ENCODE measurements around the gene CYP2A6.
"Not testable (repeated sequence)": the region's sequence is repeated elsewhere in the genome, so short reads cannot be mapped to it uniquely, and the experiment has no call there.

The CYP2A6 gene

DNA sequence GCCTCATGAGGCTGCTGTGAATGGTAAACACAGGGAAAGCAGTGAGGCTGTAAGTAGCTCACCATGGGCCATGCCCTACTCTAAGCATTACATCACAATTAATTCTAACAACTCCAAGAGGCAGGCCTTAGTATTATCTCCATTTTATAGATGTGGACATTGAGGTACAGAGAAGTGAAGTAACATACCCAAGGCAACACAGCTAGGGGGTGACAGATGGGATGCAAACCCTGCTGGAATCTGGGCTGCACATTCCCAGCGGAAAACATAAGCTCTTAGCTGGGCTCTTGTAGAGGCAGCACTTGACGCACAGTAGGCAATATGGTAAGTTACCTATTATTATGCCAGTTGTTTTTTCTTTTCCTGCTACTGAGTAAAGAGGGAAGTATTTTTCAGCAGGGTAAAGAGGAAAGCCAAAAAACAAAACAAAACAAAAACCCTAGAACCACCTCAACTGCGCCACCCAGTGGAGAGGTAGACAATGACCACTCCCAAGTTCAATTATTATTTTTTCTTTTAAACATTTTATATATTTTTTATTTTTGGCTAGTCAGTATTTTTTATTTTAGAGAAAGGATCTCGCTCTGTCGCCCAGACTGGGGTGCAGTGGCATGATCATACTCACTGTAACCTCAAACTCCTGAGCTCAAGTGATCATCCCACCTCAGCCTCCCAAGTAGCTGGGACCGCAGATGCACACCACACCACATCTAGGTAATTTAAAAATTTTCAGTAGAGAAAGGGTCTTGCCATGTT, 30.6 kb downstream of the CYP2A6 start:
- not testable (repeated sequence) for DNase-seq (ENCODE audit: low read depth)

DNA sequence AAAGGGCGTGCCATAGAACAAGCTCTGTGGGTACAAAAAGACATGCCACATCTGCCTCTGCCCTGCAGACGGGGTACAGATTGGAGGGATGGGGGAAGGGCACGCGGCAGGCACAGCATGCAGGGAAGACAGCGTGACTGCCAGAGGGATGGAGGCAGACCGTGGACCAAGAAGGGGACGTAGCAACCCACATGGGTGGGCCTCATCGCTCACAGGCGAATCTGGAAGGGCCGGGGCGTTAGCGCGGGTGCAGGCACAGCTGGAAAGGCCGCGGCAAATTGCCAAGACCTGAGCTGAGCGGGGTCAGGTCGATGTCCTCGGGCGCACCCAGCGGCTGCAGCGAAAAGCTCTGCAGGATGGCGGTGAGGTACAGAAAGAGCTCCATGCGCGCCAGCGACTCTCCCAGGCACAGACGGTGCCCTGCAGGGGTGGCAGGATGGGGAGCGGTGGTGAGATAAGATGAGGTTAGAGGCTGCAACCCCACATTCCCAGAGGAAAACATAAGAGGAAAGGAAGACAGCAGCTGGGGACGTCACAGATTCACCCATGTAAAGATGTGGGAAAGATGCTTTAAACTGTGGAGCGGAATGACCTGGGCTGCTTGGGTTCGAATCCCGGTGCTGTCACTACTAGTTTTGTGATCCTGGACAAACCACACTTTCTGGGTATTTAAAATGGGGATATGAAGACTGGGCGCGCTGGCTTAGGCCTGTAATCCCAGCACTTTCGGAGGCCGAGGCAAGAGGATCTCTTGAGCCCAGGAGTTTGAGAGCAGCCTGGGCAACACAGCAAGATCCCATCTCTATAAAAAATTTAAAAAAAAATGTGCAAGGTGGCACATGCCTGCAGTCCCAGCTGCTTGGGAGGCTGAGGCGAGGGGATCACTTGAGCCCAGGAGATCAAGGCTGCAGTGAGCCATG, 31.5 kb downstream of the CYP2A6 start:
- DNase-seq (ENCODE audit: low read depth), result not testable (repeated sequence)

DNA sequence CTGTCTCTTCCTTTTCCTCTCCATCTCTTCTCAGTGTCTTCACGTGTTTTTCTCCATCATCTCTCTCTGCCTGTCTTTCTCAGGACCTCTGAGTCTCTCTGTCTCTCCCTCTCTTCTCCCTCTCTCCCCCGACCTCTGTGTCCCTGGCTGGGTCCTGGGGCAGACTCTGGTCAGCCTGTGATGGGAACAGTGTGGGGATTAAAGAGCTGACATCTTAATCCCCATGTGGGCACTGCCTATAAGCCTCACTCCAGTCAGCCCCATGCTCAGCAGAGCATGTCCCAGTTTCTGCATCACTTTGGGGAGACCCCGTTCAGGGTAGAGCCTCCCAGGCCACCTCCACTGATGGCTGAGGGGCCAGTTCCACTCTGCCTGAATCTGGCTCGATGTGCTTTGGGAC, 35.0 kb downstream of the CYP2A6 start:
- no peak for DNase-seq (ENCODE audit: low read depth)

DNA sequence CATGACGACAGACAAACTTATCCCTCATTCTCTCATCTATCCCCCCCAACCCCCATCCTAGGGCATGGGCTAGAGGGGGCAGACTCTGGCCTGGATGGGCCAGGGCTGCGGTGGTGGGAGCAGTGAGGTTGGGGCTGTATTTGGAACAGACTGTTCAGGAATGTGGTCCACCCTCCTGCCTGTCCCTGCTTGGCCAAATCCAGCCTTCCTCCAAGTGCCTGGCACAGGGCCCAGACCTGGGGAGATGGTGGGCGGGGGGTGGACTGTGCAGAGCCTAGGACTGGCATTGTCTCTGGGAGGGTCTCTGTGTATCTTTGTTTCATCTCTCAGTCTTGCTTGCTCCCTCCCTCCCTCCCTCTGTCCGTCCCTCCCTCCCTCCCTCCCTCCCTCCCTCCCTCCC, 37.1 kb downstream of the CYP2A6 start:
- no peak for DNase-seq (ENCODE audit: low read depth)

DNA sequence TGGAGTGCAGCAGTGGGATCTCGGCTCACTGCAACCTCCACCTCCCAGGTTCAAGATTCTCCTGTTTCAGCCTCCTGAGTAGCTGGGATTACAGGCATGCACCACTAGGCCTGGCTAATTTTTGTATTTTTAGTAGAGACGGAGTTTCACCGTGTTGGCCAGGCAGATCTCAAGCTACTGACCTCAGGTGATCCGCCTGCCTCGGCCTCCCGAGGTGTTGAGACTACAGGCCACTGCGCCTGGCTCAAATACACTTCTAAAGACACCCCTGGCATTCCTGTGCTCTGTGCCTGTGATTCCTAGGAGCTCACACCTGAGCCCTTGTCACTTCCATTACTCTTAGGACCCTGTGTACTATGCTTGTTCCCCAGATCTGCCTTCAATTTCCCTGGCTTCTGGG, 37.7 kb downstream of the CYP2A6 start:
- not testable (repeated sequence) for DNase-seq (ENCODE audit: low read depth)

DNA sequence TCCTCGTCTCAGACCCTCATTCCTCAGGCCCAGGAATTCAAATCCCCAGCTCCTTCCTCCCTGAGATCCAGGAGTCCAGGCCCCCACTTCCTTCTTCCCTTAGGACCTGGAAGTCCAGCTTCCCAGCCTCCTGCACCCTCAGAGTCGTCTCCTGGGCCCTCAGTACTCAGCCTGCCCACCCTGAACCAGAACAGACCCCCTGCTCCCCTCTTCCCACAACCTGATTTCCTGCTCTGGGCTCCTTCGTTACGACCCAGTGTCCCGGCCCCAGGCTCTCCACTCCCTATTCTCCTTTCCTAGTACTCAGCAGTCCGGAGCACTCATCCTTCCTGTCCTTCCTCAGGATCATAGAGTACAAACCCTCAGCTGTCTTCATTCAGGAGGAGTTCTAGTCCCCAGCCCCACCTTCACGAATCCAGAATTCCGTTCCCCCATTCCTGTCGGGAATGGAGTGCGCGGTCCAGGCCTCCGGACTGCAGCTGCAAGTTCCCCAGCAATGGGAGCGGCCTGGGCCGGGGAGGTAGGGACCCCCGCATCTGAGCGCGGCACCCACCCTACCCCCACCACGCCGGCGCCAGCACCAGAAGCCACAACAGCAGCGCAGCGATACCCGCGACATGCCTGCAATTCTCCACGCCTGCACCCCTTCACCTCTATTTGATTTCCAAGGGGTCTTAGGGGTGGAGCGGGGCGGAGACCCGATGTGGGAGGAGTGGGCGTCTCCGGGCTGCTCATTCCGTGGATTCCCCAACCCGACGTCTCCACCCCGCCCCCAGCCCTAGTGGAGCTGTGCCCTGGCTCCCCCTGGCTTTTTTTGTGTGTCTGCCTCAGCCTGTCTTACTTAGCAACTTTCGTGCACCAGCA, 38.5 kb downstream of the CYP2A6 start:
- DNase-seq (ENCODE audit: low read depth), result no peak

DNA sequence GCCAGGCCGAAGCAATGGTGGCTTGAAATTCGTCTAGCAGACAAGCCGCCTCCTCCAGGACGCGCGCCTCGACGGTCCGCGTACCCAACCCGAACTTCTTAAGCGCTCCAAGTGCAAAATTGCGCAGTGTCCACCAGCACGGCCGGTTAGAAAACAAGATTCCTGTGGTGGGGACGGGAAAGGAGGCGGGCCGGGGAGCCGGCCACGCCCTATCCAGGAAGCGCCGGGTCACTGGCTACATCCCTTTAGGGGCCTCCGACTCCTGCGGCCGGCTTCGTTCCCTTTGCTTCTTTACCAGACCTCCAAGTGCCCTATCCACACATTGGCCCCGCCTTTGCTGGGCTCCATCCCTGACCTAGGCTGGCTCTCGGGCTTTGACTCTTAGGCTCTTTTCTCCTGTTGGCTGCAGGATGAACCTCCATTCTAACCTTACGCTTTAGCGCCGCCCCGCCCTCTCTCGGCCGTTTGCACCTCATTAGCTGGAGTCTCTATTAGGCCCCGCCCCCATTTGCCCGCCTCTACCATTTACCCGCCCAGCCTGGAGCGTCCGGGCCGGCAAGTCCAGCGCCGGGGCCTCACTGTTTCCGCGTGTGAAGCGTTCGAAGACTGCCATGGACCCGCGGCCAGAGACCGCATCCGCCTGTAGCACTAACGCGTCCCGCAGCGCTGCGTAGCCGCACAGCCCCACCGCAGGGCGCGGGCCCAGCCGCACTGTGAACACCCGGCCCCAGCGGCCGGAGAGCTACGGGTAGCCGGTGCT, 39.4 kb downstream of the CYP2A6 start:
- not testable (repeated sequence) for DNase-seq (ENCODE audit: low read depth)

DNA sequence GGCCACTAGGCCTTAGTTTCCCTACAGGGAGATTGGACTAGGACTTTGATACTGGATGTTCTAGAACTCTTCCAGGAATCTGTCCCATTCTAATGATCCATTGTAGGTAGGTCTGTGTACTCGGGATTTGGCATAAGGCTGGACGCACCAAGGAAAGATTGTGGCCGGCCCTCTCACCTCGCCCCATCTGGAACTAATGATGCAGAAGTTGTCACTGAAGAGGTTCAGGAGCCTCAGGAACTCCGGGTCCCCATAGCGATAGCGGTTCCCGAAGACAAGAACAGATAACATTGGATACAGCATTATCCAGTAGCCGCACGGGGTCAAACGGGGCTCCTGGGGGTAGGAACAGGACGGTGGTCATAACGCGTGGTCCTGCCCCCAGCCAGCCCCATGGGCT, 40.1 kb downstream of the CYP2A6 start:
- no peak for DNase-seq (ENCODE audit: low read depth)

DNA sequence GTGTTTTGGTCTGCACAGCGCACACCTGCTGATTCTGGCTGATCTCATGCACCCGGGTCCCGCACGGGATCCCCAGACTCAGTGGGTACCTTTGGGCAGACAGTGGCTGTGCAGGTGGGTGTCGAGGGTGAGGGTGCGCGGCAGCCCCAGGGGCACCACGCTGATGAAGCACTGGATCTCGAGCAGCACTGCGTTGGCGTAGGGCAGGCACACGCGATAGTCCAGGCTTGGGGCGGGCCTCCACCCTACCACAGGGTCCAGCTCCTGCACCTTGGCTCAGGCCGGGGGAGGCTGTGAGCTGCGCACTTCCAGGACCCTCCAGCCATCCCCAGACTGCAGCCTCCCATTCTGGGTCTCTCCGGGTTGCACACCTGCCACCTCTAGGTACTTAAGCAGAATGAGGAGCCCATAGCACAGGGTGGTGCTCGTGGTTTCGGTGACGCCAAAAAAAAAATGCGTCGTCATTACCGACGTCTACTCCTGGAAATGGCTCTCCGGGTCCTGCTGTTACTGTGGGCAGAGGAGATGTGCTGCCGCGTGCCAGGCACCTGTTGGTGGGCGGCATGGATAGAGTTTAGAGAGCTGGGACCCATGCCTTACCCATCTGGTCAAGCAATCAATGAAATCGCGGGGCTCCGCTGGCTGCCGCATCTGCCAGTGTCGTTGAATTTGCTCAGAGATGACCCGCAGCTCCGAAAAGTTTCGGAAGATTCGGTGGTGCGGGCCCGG, 40.7 kb downstream of the CYP2A6 start:
- DNase-seq (ENCODE audit: low read depth), result no peak

DNA sequence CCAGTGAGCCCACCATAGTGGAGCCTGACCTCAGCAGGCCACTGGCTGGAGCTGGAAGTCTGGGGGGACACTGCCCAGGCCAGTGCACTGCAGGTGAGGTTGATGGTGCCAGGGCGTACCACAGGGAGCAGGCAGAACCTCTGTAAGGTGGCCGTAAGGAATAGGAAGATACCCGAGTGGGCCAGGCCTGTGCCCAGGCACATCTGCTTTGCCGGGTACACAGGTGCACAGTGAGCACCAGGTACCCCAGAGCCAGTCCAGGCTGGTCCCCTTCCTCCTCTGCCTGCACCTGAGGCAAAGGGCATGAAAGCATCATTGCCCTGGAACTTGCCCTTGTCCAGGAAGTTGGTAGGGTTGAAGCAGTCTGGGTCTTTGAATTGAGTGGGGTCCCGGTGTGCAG, 41.8 kb downstream of the CYP2A6 start:
- DNase-seq (ENCODE audit: low read depth), result no peak

DNA sequence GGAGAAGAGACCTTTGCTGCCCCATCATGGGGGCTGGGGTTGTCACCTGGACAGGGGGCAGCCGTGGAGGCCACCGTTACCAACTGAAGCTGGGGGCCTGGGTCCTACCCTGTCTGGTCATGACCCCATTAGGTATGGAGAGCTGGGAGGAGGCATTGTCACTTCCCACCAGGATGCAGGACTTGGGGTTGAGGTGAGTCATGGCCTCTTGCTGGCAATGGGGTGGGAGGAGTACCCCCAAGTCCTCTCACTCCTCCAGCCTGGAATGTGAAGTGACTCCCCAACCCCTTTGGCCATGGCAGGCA, 42.3 kb downstream of the CYP2A6 start:
- DNase-seq (ENCODE audit: low read depth), result no peak

DNA sequence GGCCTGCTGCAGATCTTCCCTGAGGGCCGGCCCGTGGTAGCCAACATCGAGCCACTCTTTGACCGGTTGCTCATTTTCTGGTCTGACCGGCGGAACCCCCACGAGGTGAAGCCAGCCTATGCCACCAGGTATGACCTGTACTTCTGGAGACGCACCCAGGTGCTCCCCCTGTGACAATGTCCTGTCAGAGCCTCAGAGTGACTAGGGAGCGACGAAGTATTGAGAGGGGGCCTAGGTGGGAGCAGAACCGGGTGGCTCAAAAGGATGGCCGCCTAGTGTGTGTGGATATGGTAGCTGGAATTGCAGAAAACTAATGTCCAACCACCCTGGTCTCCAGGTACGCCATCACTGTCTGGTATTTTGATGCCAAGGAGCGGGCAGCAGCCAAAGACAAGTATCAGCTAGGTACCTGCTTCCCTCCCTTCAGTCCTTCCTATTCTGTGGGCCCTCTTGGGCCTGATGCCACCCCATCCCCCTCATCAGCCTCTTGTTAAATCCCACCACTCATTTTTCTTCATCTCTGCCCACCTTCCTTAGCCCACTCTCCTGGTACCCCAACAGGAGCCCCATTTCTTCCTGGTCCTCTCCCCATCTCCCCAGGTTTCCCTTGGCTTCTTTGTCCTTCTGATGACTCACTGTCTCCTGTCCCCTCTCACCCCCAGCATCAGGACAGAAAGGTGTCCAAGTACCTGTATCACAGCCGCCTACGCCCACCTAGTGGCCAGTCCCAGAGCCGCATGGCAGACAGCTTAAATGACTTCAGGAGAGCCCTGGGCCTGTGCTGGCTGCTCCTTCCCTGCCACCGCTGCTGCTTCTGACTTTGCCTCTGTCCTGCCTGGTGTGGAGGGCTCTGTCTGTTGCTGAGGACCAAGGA, 42.9 kb downstream of the CYP2A6 start:
- DNase-seq (ENCODE audit: low read depth), result no peak

DNA sequence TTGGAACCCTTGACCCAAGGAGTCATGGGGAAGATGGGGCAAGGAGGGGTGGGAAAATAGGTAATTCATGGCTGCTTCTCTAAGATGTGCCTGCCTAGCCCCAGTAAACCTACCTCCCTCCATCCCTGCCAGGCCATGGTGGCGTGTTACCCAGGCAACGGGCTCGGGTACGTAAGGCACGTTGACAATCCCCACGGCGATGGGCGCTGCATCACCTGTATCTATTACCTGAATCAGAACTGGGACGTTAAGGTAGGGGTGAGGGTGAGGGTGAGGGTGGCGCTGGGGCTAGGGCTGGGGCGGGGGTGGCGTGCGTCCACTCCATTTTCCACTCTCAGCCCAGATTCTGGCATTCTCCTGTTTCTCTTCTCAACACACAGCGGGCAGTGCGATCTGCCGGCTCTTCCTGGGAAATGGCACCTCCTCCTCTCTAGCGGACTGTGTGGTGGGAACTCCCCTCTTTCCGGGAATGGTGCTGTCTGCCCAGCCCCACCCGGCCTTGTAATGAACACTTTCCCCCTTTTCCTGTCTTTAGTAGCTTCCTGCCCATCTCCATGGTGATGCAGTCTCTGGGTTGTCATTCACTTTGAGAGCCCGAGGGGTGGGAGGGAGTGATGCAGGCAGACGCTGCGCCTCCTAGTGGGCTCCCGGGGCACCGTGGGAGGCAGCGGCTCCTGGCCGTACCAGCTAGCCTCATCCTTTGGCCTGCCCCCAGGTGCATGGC, 43.7 kb downstream of the CYP2A6 start:
- DNase-seq (ENCODE audit: low read depth), result no peak

DNA sequence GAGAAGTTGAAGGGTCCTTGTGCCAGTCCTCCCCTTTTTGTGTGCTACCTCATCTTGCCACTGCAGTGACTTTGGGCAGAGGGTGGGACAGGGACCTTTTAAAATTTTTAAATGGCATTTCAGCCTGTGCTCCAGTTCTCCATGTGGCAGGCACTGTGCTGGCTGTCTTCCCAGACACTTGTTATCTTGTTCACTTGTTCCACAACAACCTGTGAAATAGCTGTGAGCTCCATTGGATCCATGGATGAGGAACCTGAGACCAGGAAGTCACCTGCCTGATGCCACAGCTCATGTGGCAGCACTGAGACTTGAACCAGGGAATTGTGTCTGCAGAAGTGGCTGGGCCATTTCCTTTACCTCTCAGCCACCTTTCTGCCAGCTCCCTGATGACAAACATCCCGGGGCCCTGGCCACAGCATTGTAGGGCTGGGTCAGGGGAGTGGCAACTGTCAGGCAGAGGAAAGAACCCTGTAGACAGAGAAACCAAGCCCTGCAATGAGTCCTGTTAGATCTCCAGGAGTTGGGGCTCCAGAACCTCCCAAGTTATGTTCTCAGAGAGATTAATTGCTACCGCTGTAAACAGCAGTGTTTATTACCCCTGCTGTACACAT, 44.9 kb downstream of the CYP2A6 start:
- DNase-seq (ENCODE audit: low read depth), result no peak

DNA sequence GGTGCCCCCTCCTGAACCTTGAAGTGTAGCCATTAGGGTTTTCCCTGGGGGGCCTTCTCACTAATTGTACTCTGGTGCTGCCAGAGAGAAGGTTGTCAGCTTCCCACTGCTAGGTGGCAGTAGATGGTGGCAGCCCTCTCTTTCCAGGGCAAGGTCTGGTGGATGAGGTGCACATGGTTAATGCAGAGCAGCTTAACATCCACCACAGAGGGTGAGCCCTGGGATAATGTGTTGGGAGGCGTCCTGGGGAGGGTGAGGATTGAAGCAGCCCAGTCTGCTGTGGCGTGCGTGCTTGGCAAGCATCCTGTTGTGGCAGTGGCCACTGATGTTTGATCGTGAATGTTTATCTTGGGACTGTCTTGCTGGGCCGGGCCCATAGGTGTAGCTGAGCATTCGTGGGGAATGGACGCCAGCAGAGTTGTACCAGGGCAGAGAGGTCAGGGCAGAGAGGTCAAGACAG, 45.4 kb downstream of the CYP2A6 start:
- DNase-seq (ENCODE audit: low read depth), result no peak

DNA sequence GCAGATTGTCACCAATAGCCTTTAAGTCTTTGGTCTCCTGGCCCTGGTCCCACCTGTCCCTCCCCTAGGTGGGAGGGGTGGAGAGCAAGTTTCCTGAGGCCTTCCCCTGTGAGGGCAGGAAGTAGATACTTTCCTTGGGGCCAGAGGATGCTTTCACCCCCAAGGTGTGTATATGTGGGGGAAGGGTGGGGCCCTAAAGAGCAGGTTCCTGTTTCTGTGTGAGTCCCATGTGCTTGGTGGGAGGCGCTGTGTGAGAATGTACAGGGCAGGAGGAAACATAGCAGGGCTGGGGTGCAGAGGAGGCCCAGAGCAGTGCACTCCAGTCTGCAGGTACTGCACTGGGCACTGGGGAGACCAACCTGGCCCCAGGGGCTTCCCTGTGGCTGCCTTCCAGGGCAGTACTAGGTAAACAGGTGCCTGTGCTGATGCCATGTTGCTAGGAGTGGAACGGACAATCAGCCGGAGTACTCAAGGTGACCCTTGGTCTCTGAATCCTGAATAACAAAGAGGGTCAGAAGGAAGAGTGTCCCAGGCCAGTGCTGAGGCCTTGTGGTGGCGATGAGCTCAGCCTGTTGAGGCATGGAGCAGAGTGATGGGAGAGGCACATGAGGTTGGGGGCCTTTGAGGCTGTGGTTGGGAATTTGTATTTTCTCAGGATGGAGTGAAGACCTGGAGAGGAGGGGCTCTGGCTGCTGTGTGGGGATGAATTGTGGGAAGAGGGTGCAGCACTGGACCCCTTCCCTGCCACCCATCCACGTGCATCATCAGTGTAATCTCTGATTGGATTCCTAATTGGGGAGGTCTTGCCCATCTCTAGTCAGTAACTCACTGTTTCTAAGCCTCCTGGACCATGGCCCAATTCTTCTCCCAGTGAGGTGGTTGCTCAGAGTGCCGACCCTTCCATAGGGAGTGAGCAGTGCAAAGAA, 46.1 kb downstream of the CYP2A6 start:
- DNase-seq (ENCODE audit: low read depth), result no peak

DNA sequence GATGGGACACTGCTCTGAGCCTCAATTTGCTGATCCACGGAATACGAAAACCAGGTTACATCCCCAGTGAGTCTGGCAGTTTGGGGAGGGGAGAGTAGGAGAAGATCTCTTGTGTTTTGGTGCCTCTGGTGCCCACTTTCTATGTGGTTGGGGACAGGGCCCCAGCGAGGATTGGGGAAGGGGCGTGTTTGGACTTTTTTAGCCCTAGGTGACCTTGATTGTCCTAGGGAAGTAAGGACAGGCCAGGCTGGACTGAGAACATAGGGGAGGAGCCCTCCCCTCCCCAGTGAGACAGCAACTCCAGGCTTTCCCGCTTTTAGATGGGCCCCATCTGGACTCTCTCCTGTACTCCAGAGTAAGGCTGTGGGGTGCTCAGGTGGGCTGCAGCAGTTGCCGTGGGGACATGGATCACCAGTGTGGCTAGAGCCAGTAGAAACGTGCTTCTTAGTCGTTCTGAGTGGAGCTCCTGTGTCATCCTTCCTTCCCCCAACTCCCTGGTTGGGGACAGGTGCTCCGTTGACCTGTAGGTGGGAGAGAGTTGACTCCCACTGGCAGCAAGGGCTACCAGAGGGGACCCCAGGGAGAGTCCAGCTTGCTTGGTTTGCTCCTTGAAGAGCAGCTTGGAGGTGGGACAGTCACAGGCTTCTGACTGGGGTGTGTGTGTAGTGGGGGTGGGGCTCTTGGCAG, 46.9 kb downstream of the CYP2A6 start:
- DNase-seq (ENCODE audit: low read depth), result no peak

Data from HS-27A (cell line).